ENCODE data around the gene ARL15. TPM values are rescaled to one million over a fixed set of nuclear protein-coding genes. Genes with fewer than 3 reads are reported as not detected.

Gene ARL15
- total and polyA plus RNA-seq, 2 of the 8 experiments (the other 6 are each of a cell fraction or from before 2014, with no cell fraction given), result 9.9 to 21.2 TPM

GRCh38 chr5:53937467-53937866 is 372.9 kb downstream of the ARL15 start:
- no peak overlapping the region for H4K8ac ChIP-seq (ENCODE audit: extremely low read depth, insufficient read depth, low read length)
- TF ChIP-seq RBBP5 (IDR thresholded peaks at IDR 0.05; ENCODE audit: borderline replicate concordance, low read depth, low read length), result no peak
- TF ChIP-seq BCL11A (IDR thresholded peaks at IDR 0.05; ENCODE audit: low read depth in 2 of 2, low read length in 2 of 2), result no peak
- TF ChIP-seq CHD1 (IDR thresholded peaks at IDR 0.05; ENCODE audit: low read depth, low read length), result no peak

More at GRCh38 chr5:53937467-53937866, 372.9 kb downstream of the ARL15 start:
- Histone ChIP-seq H3K4me1 (replicated peaks in 1 of 4; ENCODE audit: control insufficient read depth in 3 of 4, insufficient read depth in 4 of 4, low read length in 3 of 4) (peaks cover 0 to 4% (median 2%) of the 10 kb centered on the region in 4 experiments; a peak in 3 of 7 replicates), H3K23ac (ENCODE audit: insufficient read length) (no peak overlapping the region), H3K14ac (ENCODE audit: insufficient read length) (no peak overlapping the region), H4K20me1 (replicated peaks in 1 of 2; ENCODE audit: control insufficient read depth in 1 of 2, insufficient read depth in 2 of 2, low read length in 2 of 2) (no peaks in the 10 kb centered on the region), H2BK120ac (replicated peaks; ENCODE audit: low read depth, low read length) (no peak overlapping the region), H2AK5ac (ENCODE audit: low read depth, low read length) (no peak overlapping the region), H3K9ac (replicated peaks in 1 of 4; ENCODE audit: extremely low read depth in 1 of 4, low read depth in 3 of 4, low read length in 3 of 4) (no peak overlapping the region), H4K5ac (ENCODE audit: insufficient read length, low read depth, low read length) (no peak overlapping the region), H3K23me2 (ENCODE audit: low read depth, low read length) (no peaks in the 10 kb centered on the region), H2BK20ac (ENCODE audit: low read length) (no peak overlapping the region), H3K9me3 (ENCODE audit: insufficient read depth in 2 of 2, low read depth in 1 of 2, low read length in 1 of 2) (no peaks in the 10 kb centered on the region), H3K4me2 (ENCODE audit: insufficient read depth in 1 of 2, low read depth in 2 of 2, low read length in 2 of 2) (no peak overlapping the region), H3K4ac (replicated peaks; ENCODE audit: insufficient read length, low read depth, low read length) (no peak overlapping the region), H2BK5ac (ENCODE audit: low read depth, low read length) (no peak overlapping the region), H4K91ac (replicated peaks; ENCODE audit: insufficient read length, low read length) (no peak overlapping the region), H3K79me2 (ENCODE audit: control insufficient read depth in 1 of 2, insufficient read depth in 2 of 2, low read length in 2 of 2) (no peaks in the 10 kb centered on the region), H3K18ac (ENCODE audit: extremely low read depth, low read length) (no peak overlapping the region), H3K27ac (ENCODE audit: low read depth, low read length) (no peak overlapping the region), H3K79me1 (ENCODE audit: low read depth, low read length) (no peaks in the 10 kb centered on the region), H3K56ac (replicated peaks; ENCODE audit: insufficient read length, low read depth, low read length) (no peak overlapping the region), H3K27me3 (replicated peaks in 1 of 4; ENCODE audit: control insufficient read depth in 3 of 4, extremely low read depth in 1 of 4, insufficient read depth in 3 of 4, low read length in 3 of 4) (no peaks in the 10 kb centered on the region), H3K36me3 (ENCODE audit: control insufficient read depth in 2 of 4, insufficient read depth in 4 of 4, low read length in 3 of 4) (no peaks in the 10 kb centered on the region), H3K4me3 (ENCODE audit: extremely low read depth in 1 of 4, insufficient read depth in 2 of 4, low read depth in 3 of 4, low read length in 4 of 4) (no peak overlapping the region), H2BK12ac (ENCODE audit: low read depth, low read length) (no peak overlapping the region), H2AFZ (ENCODE audit: low read length) (no peak overlapping the region), H2BK15ac (ENCODE audit: low read length) (no peak overlapping the region)
- FAIRE-seq (no peak), DNase-seq (ENCODE audit: low read depth in 1 of 2, low spot score in 2 of 2) (no peak)
- ChIA-PET POLR2A (ENCODE audit: partially characterized antibody) (no interaction called here), CTCF (ENCODE audit: partially characterized antibody) (no interaction called here)
- WGBS, 2 experiments (ENCODE audit: extremely low coverage in 1 of 2, insufficient coverage in 1 of 2, insufficient read length in 1 of 2, insufficient replicate concordance in 2 of 2, low coverage in 1 of 2, low lambda C conversion rate in 2 of 2, missing lambda C conversion rate in 1 of 2), result 92% methylated on average over 2 of the region's 2 CpGs; no CpG with 5 or more reads in 1 of the 2 experiments

Data from H1 (cell line).